Measurements from ENCODE around the gene MCUB.

MCUB gene

GRCh38 chr4:109683621-109684253, 123.7 kb downstream of the MCUB start:
- no peak for DNase-seq

- no peak for DNase-seq
These were observed 124.7 kb downstream of the MCUB start for GRCh38 chr4:109684727-109685126.

- DNase-seq, result peak in 1 of 5 donors; percentile 53
These were observed 130.8 kb downstream of the MCUB start for GRCh38 chr4:109690690-109691410.

GRCh38 chr4:109691411-109691920, 131.4 kb downstream of the MCUB start:
- no peak for DNase-seq

GRCh38 chr4:109698656-109699055, 138.6 kb downstream of the MCUB start:
- DNase-seq, result no peak

- DNase-seq, result no peak
These were observed 139.6 kb downstream of the MCUB start for GRCh38 chr4:109699553-109700225.

- DNase-seq, result no peak
These were observed 141.7 kb downstream of the MCUB start for GRCh38 chr4:109701566-109702410.

- DNase-seq, result peak; percentile 58 to 82 (median 66)
These were observed 143.1 kb downstream of the MCUB start, which contains the start of gene CASP6 for GRCh38 chr4:109702950-109703663. Gene CASP6 (minus strand): TSS chr4:109703445. CDS start chr4:109703395, 50 bp downstream.

- DNase-seq, result no peak
These were observed 143.8 kb downstream of the MCUB start for GRCh38 chr4:109703664-109704361.

GRCh38 chr4:109708435-109708834, 148.4 kb downstream of the MCUB start:
- DNase-seq, result no peak

- no peak for DNase-seq
These were observed 148.9 kb downstream of the MCUB start for GRCh38 chr4:109708990-109709389.

GRCh38 chr4:109713500-109713899, 153.5 kb downstream of the MCUB start:
- DNase-seq, result no peak

GRCh38 chr4:109718759-109719158, 158.7 kb downstream of the MCUB start:
- DNase-seq, result no peak

- DNase-seq, result no peak
These were observed 159.6 kb downstream of the MCUB start for GRCh38 chr4:109719604-109720003.

- DNase-seq, result no peak
These were observed 161.0 kb downstream of the MCUB start for GRCh38 chr4:109721033-109721432.

GRCh38 chr4:109722357-109722756, 162.3 kb downstream of the MCUB start:
- no peak for DNase-seq

GRCh38 chr4:109723110-109723509, 163.1 kb downstream of the MCUB start:
- DNase-seq, result no peak

GRCh38 chr4:109728385-109728784, 168.3 kb downstream of the MCUB start:
- no peak for DNase-seq

GRCh38 chr4:109729117-109729717, 169.2 kb downstream of the MCUB start:
- DNase-seq, result peak in 1 of 5 donors; percentile 7

GRCh38 chr4:109729718-109730618, 169.9 kb downstream of the MCUB start, which contains the start of gene PLA2G12A:
Gene PLA2G12A (minus strand): TSS chr4:109730070. CDS start chr4:109729809, 261 bp downstream.
- DNase-seq, result peak; percentile 73 to 85 (median 75)

Measured in T-helper 1 cell (primary cell).